GM19240 (cell line): Measurements from ENCODE around the gene RALB.
"Not testable (repeated sequence)": the region's sequence is repeated elsewhere in the genome, so short reads cannot be mapped to it uniquely, and the experiment has no call there.

Experiments
- DNase-seq: peaks from one replicate; pipeline ENCODE4 v3.0.0; 2011; ENCODE audit warnings: low spot score; ENCODE audit not compliant: insufficient read length

The RALB gene

DNA sequence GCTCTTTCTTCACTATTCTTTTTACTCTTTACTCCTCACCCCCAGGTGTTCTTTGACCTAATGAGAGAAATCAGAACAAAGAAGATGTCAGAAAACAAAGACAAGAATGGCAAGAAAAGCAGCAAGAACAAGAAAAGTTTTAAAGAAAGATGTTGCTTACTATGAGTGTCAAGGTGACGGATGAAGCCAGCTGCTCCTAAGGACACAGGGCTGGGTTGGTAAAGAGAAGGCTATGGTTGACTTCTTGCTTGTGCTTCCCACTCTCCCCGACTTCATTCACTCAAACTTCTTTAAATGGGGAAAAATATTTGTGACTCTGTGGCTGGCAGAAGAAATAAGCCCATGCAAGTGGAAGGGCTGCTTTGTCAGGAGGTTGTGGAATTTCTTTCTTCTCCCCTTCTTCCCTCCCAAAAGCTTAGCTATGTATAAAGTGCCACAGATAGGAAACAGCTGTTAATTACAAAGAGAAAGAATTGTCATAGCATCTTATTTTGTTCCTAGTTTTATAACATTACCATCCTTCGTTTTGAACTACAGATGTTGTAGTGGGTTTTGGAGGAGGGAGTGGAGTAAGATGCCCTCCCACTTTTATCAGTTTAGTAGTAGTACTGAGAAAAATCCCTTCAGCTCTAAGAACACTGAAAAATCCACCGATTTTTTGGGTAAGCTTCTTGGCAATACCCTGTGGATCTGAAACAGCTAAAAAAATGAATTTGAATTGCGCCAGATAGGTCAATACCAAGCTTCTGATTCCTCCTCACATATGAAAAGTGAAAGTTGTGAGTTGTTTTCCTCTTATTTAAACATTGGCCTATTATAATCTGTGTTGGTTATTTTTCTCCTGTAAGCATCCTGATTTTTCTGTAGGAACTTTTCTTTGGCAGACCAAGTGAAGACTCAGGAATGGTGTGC, 40.7 kb downstream of the RALB start:
- no peak for DNase-seq

DNA sequence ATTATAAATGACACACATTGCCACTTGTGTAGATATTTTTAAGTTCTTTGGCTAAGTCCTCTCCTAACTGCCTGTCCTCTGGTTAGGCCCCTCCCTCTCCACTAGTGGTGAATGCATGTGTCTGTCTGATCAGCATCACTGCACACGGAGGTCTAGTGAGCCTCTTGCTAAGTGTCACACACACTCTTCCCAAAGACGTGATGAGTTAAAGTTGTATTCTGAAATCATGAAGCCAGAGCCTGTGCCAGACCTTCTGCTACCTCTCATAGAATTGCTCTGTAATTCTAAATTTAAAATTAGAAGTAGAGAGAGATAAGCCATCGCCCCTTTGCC, 41.3 kb downstream of the RALB start:
- no peak for DNase-seq

GRCh38 chr2:120298173-120298835, 45.7 kb downstream of the RALB start:
- no peak for DNase-seq

DNA sequence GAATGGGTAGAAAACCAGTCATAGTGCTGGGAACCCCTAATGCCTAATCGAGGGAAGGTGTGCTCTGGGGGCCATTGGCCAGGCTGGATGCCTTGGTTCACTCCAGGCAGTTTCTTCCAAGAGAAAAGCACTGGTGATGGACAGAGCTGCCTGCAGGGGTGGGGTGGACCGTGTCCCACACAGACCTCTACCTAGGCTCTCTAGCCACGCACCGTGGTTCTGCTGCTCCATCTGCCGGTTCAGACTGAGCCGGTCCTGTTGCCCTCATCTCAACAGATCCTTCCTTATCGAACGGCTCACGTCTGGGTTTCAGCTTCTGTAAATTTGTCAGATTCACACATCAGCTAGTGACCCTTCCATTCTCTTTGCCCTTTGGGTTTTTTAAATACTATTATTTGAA, 46.4 kb downstream of the RALB start:
- no peak for DNase-seq

- DNase-seq: no peak
Observed at GRCh38 chr2:120299561-120299960, 46.9 kb downstream of the RALB start.

- DNase-seq: no peak
Observed at GRCh38 chr2:120300385-120300784, 47.7 kb downstream of the RALB start.

- DNase-seq: no peak
Observed at GRCh38 chr2:120301284-120301683, 48.6 kb downstream of the RALB start.

DNA sequence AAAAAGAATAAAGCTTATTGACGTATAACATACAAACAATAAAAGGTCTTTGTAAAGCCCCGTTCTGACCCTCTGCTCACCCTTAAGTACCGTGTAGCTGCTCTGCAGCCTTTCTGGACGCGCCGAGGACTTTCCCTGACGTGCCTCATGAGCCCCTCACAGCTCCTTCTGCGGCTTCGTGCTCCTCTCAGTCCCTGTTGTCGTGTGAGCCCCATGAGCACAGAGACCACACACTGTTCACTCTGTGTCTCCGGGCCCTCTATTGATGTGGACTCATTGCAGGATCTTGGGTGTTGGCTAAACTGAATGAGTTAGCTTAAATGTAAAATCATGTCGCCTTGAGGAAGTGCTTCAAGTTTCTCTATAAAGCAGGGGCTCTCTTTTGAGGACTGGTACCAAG, 49.6 kb downstream of the RALB start:
- DNase-seq: no peak

DNA sequence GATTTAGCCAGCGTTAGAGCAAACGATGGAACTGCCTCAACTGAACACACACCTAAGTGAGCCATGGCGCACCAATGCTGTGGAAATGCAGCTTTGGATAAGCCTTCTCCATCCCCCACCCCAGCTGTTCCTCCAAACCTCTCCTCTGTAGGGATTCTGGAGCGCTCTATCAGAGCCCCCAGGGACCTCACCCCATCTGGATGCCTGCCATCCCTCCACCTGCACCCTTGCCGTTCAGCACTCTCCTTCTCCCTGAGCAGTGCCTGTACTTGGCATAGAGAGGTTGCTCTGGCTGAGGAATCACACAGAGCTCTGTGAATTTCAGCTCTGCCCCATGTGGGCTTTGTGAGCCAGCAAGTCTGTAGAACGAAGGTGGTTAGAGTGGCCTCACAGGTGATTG, 50.5 kb downstream of the RALB start:
- no peak for DNase-seq

GRCh38 chr2:120305296-120305695, 52.6 kb downstream of the RALB start:
- no peak for DNase-seq

DNA sequence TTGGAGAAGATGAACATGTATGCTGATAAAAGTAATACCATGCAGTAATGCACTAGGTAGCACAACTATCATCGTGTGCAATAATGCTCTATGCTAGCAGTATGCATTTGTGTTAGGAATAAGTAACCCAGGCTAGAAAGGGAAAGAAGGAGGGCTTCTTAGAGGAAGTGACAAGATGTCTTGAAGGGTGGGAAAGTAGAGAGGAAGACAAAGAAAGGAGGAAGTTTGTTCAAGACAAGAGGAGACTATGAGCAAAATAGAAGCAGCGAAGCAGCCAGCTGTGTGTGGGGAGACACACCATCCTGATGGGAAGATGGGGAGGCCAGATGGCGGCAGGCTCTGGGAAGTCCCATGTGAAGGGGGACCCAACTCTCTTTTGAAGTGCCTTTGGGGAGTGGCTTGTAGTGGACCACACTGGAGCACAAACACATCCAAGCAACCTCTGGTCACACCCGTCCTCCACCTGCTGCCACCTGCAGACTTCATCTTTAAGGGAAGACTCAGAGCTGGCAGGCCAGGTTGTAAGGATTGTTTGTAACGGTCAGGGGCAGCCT, 53.4 kb downstream of the RALB start:
- DNase-seq: no peak

- no peak for DNase-seq
Observed at GRCh38 chr2:120307482-120307881, 54.8 kb downstream of the RALB start.

- no peak for DNase-seq
Observed at GRCh38 chr2:120308038-120308910, 55.6 kb downstream of the RALB start.

- DNase-seq: peak; percentile 65
Observed at GRCh38 chr2:120310136-120310535, 57.5 kb downstream of the RALB start.

DNA sequence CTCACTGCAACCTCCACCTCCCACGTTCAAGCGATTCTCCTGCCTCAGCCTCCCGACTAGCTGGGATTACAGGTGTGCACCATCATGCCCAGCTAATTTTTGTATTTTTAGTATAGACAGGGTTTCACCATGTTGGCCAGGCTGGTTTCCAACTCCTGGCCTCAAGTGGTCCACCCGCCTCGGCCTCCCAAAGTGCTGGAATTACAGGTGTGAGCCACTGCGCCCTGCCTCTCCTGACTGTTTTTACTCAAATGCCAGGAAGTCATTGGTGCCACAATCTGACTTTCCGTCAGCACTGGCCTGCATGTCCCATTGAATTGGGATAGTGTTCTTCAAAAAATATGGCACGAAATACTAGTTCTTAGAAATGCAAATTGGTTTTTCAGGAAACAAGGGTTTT, 58.2 kb downstream of the RALB start:
- DNase-seq: not testable (repeated sequence)

GRCh38 chr2:120312076-120312475, 59.4 kb downstream of the RALB start:
- DNase-seq: no peak

GRCh38 chr2:120312860-120313694, 60.4 kb downstream of the RALB start:
- peak; percentile 55 for DNase-seq

GRCh38 chr2:120313695-120314615, 61.3 kb downstream of the RALB start:
- DNase-seq: no peak

DNA sequence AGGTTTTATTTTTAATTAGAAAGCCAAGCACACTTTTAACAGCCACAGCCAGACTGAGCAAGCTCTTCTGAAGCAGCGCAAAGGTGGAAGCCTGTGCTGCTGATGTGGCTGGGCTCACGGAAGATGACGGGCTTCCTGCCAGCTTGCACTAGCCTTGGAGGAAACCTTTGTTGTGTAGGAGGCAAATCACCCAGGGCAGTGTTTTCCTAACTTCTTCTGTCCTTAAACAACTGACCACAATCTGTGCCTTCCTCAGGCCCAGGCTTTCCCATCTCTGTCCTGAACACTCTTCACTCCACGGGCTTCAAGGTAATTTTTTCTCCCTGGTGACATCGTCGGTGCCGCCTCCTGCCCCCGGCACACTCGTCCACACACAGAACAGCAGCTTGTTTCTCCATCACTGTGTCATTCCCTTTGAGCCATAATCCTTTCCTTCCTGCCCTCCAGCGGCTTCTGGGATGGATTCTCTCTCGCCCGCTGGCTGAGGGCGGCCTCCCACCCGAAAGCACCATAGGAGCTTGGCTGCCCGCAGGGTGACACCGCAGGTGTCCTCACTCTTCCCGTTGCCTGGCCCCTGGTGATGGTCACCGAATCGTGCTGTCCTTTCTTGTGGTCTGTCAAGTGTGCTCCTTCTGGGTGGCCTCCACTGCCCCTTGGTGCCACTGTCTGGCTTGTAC, 62.2 kb downstream of the RALB start:
- no peak for DNase-seq
